A549 (cell line): ENCODE data around the gene POLR3E. TPM values are rescaled to one million over a fixed set of nuclear protein-coding genes. Genes with fewer than 3 reads are reported as not detected.

Experiments
- ATAC-seq, 2 experiments: fragments of 200-7000 bp in 1 of 2; fragments of >200 bp in 1 of 2; cut with Nextera tagmentation in 1 of 2; cut with Tn5 transposase in 1 of 2; 3 replicates each; pipeline versions ENCODE4 v1.8.0 to v1.9.1; 2018 to 2020; ENCODE audit warnings: mild to moderate bottlenecking in 1 of 2, moderate library complexity in 1 of 2
- CTCF ChIA-PET: fragments of 300-600 bp; sonication (Branson Sonifier 250); formaldehyde crosslinking; extraction: SDS; loops from one replicate; lab custom pipeline; 2021; ENCODE audit warnings: antibody characterized with exemption, inconsistent platforms; lab: Yijun Ruan, JAX
- POLR2A ChIA-PET: fragments of 350-600 bp; formaldehyde crosslinking; extraction: SDS; loops from one replicate; lab custom pipeline; 2021; ENCODE audit warnings: antibody characterized with exemption, inconsistent platforms; lab: Yijun Ruan, JAX
- DNase-seq, 2 experiments: peaks; one replicate each; pipeline versions ENCODE4 v3.0.0 to v3.0.0-alpha.2; 2011 to 2016; ENCODE audit warnings: low read depth in 1 of 2, low spot score in 1 of 2
- FAIRE-seq: peaks from 2 replicates; lab custom pipeline; 2011; peaks lifted over from hg19 to GRCh38; lab: Jason Lieb, UNC
- H3K27ac ChIP-seq, 2 experiments: fragments of >200 bp; sonication (Bioruptor Twin); formaldehyde crosslinking; 3 replicates each; pipeline ENCODE4 v1.5.1; 2016 to 2017
- H3K4me1 ChIP-seq: fragments of >200 bp; sonication (Bioruptor Twin); formaldehyde crosslinking; 3 replicates; pipeline ENCODE4 v1.6.1; 2016
- H3K4me2 ChIP-seq: fragments of >200 bp; sonication (Bioruptor Twin); formaldehyde crosslinking; 3 replicates; pipeline ENCODE4 v1.6.1; 2016
- H3K4me3 ChIP-seq: fragments of >200 bp; sonication (Bioruptor Twin); formaldehyde crosslinking; 3 replicates; pipeline ENCODE4 v1.5.1; 2016
- H3K9me3 ChIP-seq: fragments of >200 bp; sonication (Bioruptor Twin); formaldehyde crosslinking; 3 replicates; pipeline ENCODE4 v1.6.1; 2016
- ATOH8 ChIP-seq: fragments of 250-450 bp; sonication (Bioruptor Pico); IDR thresholded peaks from 2 replicates; pipeline ENCODE4 v1.5.0; 2020; ENCODE audit warnings: low read depth, mild to moderate bottlenecking, moderate library complexity
- BCL3 ChIP-seq: fragments of >200 bp; sonication (Bioruptor Twin); formaldehyde crosslinking; IDR thresholded peaks from 3 replicates; pipeline ENCODE4 v1.6.1; 2016
- CEBPB ChIP-seq, 2 experiments: fragments of >200 bp in 1 of 2; sonication (Bioruptor Twin) in 1 of 2; formaldehyde crosslinking in 1 of 2; IDR thresholded peaks; 2 replicates each; pipeline ENCODE4 v1.6.1; 2012 to 2016
- CTCF ChIP-seq: fragments of >200 bp; sonication (Bioruptor Twin); formaldehyde crosslinking; IDR thresholded peaks from 3 replicates; pipeline ENCODE4 v1.5.1; 2016
- EHF ChIP-seq: fragments of 250-450 bp; sonication (Bioruptor Pico); IDR thresholded peaks from 2 replicates; pipeline ENCODE4 v1.5.0; 2020; ENCODE audit warnings: mild to moderate bottlenecking
- EHMT2 ChIP-seq: fragments of 200-600 bp; sonication (generic); IDR thresholded peaks from 2 replicates; pipeline ENCODE4 v1.6.1; 2016; ENCODE audit warnings: antibody characterized with exemption, low read depth, mild to moderate bottlenecking, moderate library complexity
- ESRRA ChIP-seq: fragments of 150-350 bp; IDR thresholded peaks from 2 replicates; pipeline ENCODE4 v1.6.1; 2014; ENCODE audit warnings: mild to moderate bottlenecking, low read length, borderline replicate concordance
- FOSL2 ChIP-seq, 2 experiments: fragments of 450-650 bp in 1 of 2; fragments of >200 bp in 1 of 2; sonication (Bioruptor Twin) in 1 of 2; formaldehyde crosslinking; IDR thresholded peaks; 2 replicates each; pipeline versions ENCODE4 v1.5.0 to v1.6.1; 2016 to 2020; ENCODE audit warnings: mild to moderate bottlenecking in 1 of 2, moderate library complexity in 1 of 2
- FOXS1 ChIP-seq: fragments of 250-450 bp; sonication (Bioruptor Pico); IDR thresholded peaks from 2 replicates; pipeline ENCODE4 v1.5.0; 2020; ENCODE audit warnings: mild to moderate bottlenecking, moderate library complexity
- GATA3 ChIP-seq: IDR thresholded peaks from 2 replicates; pipeline ENCODE4 v1.6.1; 2012; ENCODE audit warnings: borderline replicate concordance
- HDAC2 ChIP-seq: fragments of 200-600 bp; sonication (generic); IDR thresholded peaks from 2 replicates; pipeline ENCODE4 v1.6.1; 2016
- HES2 ChIP-seq: fragments of >200 bp; sonication (Bioruptor Twin); formaldehyde crosslinking; IDR thresholded peaks from 2 replicates; pipeline ENCODE4 v1.6.1; 2016
- HEYL ChIP-seq: fragments of 250-450 bp; sonication (Bioruptor Pico); IDR thresholded peaks from 2 replicates; pipeline ENCODE4 v1.8.0; 2021; ENCODE audit warnings: mild to moderate bottlenecking, moderate library complexity
- HOXA7 ChIP-seq: fragments of 250-450 bp; sonication (Bioruptor Pico); IDR thresholded peaks from 2 replicates; pipeline ENCODE4 v1.5.0; 2020; ENCODE audit warnings: mild to moderate bottlenecking, moderate library complexity
- HOXB5 ChIP-seq: fragments of 250-450 bp; sonication (Bioruptor Pico); IDR thresholded peaks from 2 replicates; pipeline ENCODE4 v1.5.0; 2020; ENCODE audit warnings: mild to moderate bottlenecking, moderate library complexity
- MAX ChIP-seq: IDR thresholded peaks from 2 replicates; pipeline ENCODE4 v1.6.1; 2012
- MAZ ChIP-seq: fragments of 150-350 bp; IDR thresholded peaks from 2 replicates; pipeline ENCODE4 v1.6.1; 2014; ENCODE audit warnings: antibody characterized with exemption, low read depth, low read length, borderline replicate concordance
- MYC ChIP-seq: IDR thresholded peaks from 2 replicates; pipeline ENCODE4 v1.6.1; 2012; ENCODE audit warnings: mild to moderate bottlenecking, inconsistent platforms, low read length, improper control_type of control experiment, borderline replicate concordance
- NR3C1 ChIP-seq: fragments of >200 bp; sonication (Bioruptor Twin); formaldehyde crosslinking; IDR thresholded peaks from 3 replicates; pipeline ENCODE4 v1.6.1; 2017
- PHF8 ChIP-seq: fragments of 200-600 bp; sonication (generic); IDR thresholded peaks from 2 replicates; pipeline ENCODE4 v1.6.1; 2016; ENCODE audit warnings: low read depth, mild to moderate bottlenecking, antibody characterized with exemption, moderate library complexity, borderline replicate concordance
- RAD21 ChIP-seq, 2 experiments: fragments of >200 bp in 1 of 2; sonication (Bioruptor Twin) in 1 of 2; formaldehyde crosslinking in 1 of 2; IDR thresholded peaks in 1 of 2; conservative IDR thresholded peaks in 1 of 2; 2 replicates in 1 of 2; 3 replicates in 1 of 2; pipeline ENCODE4 v1.6.1; 2012 to 2018; ENCODE audit warnings: inconsistent platforms in 1 of 2
- RARB ChIP-seq: fragments of 250-450 bp; sonication (Bioruptor Pico); IDR thresholded peaks from 2 replicates; pipeline ENCODE4 v1.8.0; 2021; ENCODE audit warnings: mild to moderate bottlenecking, moderate library complexity
- RCOR1 ChIP-seq: fragments of 150-350 bp; IDR thresholded peaks from 2 replicates; pipeline ENCODE4 v1.6.1; 2014; ENCODE audit warnings: antibody characterized with exemption, low read length, low read depth
- SMC3 ChIP-seq: fragments of >200 bp; sonication (Bioruptor Twin); formaldehyde crosslinking; IDR thresholded peaks from 3 replicates; pipeline ENCODE4 v1.6.1; 2018; ENCODE audit warnings: inconsistent platforms
- TP53 ChIP-seq: fragments of 250-450 bp; sonication (Bioruptor Pico); IDR thresholded peaks from 2 replicates; pipeline ENCODE4 v1.5.0; 2021; ENCODE audit warnings: mild to moderate bottlenecking, moderate library complexity
- ZC3H11A ChIP-seq: fragments of 450-650 bp; IDR thresholded peaks from 2 replicates; pipeline ENCODE4 v1.6.1; 2014; ENCODE audit warnings: antibody characterized with exemption, mild to moderate bottlenecking
- WGBS: methylation state at CpG from one replicate; pipeline ENCODE4 v1.1.6; 2017; ENCODE audit errors: missing lambda C conversion rate; 5-methylcytosine and 5-hydroxymethylcytosine counted together
- polyA plus RNA-seq, 4 experiments: library from polyadenylated mRNA; depleted of rRNA in 3 of 4; stranded (reverse); fragments of >200 nt; fragmentation: RNase III in 1 of 4; extraction: RNeasy Plus Mini Kit Qiagen cat#74134 plus additional on column Dnase treatment in 1 of 4; gene quantifications; 2 replicates in 3 of 4; 3 replicates in 1 of 4; pipeline ENCODE4 v1.2.3, GENCODE V29; 2011 to 2017

POLR3E gene
- polyA plus RNA-seq, 2 of the 4 experiments (the other 2 are of a cell fraction): 54.6 to 77.9 TPM

GRCh38 chr16:22321340-22322001 lies 24.3 kb downstream of the POLR3E start:
- Histone ChIP-seq H3K4me1 (no peaks in the 10 kb centered on the region), H3K27ac (peak overlapping the region in 1 of 2 experiments; percentile 50; a peak in 3 of 6 replicates), H3K4me2 (no peak overlapping the region), H3K9me3 (no peaks in the 10 kb centered on the region), H3K4me3 (no peak overlapping the region)
- ChIA-PET CTCF (interaction anchor here (0.6 to 9.8 kb wide), 29 partner anchors 8 to 1547 kb away, joined by 3 to 160 read pairs (median 4); partner anchors contain the start of genes DNAH3, EEF2K, LDAF1 and POLR3E), POLR2A (no interaction called here)
- no peak for TF ChIP-seq ESRRA
- TF ChIP-seq MAX: peak; percentile 66
- no peak for TF ChIP-seq ZC3H11A
- TF ChIP-seq HDAC2: no peak
- no peak for TF ChIP-seq NR3C1
- TF ChIP-seq CEBPB (IDR thresholded peaks at IDR 0.05): peak in 1 of 2 experiments; percentile 33; a peak in 1 of 4 replicates
- no peak for TF ChIP-seq BCL3
- TF ChIP-seq HES2: no peak
- peak; percentile 88 for TF ChIP-seq SMC3
- peak; percentile 94 to 97 for TF ChIP-seq RAD21 (conservative IDR thresholded peaks at IDR 0.05 in 1 of 2, IDR thresholded peaks at IDR 0.05 in 1 of 2)
- TF ChIP-seq CTCF: peak; percentile 96
- peak; percentile 72; the same call in 1 of the 2 replicates for TF ChIP-seq MYC
- 39% methylated on average over 15 of the region's 16 CpGs for WGBS
- peak; percentile 72 to 84 for DNase-seq
- FAIRE-seq: peak; percentile 83
- ATAC-seq: peak; percentile 61 to 81; a peak in 5 of 6 replicates

DNA sequence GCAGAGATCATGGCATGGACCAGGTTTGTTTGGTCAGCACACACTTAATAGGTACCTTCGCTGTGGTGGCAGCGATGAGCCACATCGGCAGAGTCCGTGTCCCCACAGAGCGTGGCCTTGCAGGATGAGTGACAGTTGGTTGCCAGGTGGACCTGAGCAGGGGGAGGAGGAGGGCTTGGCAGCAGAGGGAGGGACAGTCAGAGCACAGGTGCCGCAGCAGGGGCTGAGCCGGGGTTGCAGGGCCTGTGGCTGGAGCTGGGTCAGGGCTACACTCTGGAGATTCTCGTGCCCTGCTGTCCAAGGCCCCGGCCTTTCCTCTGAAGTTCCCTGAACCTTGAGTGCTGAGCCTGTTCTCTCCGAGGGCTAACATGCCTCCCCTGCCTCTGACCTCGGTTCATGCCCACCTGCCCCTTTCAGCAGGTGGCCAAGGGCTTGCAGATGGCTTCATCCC lies 24.8 kb downstream of the POLR3E start:
- FAIRE-seq: no peak
- ATAC-seq: no peak
- DNase-seq: no peak
- Histone ChIP-seq H3K4me1 (no peaks in the 10 kb centered on the region), H3K27ac (no peak overlapping the region), H3K4me2 (no peak overlapping the region), H3K4me3 (no peak overlapping the region), H3K9me3 (no peaks in the 10 kb centered on the region)
- WGBS: 91% methylated on average over 9 of the region's 11 CpGs
- ChIA-PET POLR2A (no interaction called here), CTCF (interaction anchor here (0.6 to 9.8 kb wide), 8 partner anchors 9 to 1547 kb away, joined by 3 to 160 read pairs (median 4); partner anchors contain the start of gene POLR3E)
- TF ChIP-seq GATA3 (no peak), EHMT2 (no peak), HES2 (no peak), ESRRA (no peak), MAZ (no peak), EHF (CRISPR knock-in tag) (no peak), PHF8 (no peak), NR3C1 (no peak), CEBPB (IDR thresholded peaks at IDR 0.05) (no peak), HOXB5 (CRISPR knock-in tag) (no peak), TP53 (no peak), RARB (CRISPR knock-in tag) (no peak), RCOR1 (no peak), MAX (no peak), HEYL (CRISPR knock-in tag) (no peak), ATOH8 (CRISPR knock-in tag) (no peak), HOXA7 (no peak), FOXS1 (CRISPR knock-in tag) (no peak), FOSL2 (IDR thresholded peaks at IDR 0.05) (no peak), FOSL2 (CRISPR knock-in tag; IDR thresholded peaks at IDR 0.05) (no peak), SMC3 (no peak)
